ENCODE results near the gene CD37. TPM values are rescaled to one million over a fixed set of nuclear protein-coding genes. Genes with fewer than 3 reads are reported as not detected.

The CD37 gene
- total and polyA plus RNA-seq, 5 experiments from 2014 or later, result 148 to 337 (median 192) TPM

GRCh38 chr19:49356382-49356781 is 21.2 kb downstream of the CD37 start:
- Mint-ChIP-seq H3K4me3 (peak overlapping the region in 1 of 10 donors; percentile 6), H3K9me3 (no peaks in the 10 kb centered on the region), H3K4me1 (peaks cover 19 to 31% (median 22%) of the 10 kb centered on the region in 4 donors)

GRCh38 chr19:49357186-49357585 is 22.0 kb downstream of the CD37 start:
- peaks cover 4 to 40% (median 11%) of the 10 kb centered on the region in 5 donors for H3K27me3 Mint-ChIP-seq
- POLR2A ChIA-PET, result interaction anchor here (0.6 to 1.0 kb wide), 2 partner anchors 9 to 10 kb away, joined by 3 to 9 read pairs; no protein-coding TSS in a partner anchor
- ATAC-seq, result no peak
- H3K9me3 Mint-ChIP-seq, result no peaks in the 10 kb centered on the region
- no peak overlapping the region for H3K4me3 Mint-ChIP-seq
- no peak for DNase-seq
- peaks cover 19 to 31% (median 27%) of the 10 kb centered on the region in 4 donors for H3K4me1 Mint-ChIP-seq
- H3K27ac Mint-ChIP-seq, result no peak overlapping the region
- no peaks in the 10 kb centered on the region for H3K36me3 Mint-ChIP-seq

More at GRCh38 chr19:49356382-49356781, 21.2 kb downstream of the CD37 start:
- no peak for ATAC-seq
- no peaks in the 10 kb centered on the region for H3K36me3 Mint-ChIP-seq
- no peak for DNase-seq
- H3K27ac Mint-ChIP-seq, result no peak overlapping the region
- peaks cover 4 to 40% (median 11%) of the 10 kb centered on the region in 5 donors for H3K27me3 Mint-ChIP-seq
- POLR2A ChIA-PET, result interaction anchor here (0.6 kb wide), 1 partner anchor 18 kb away, joined by 3 read pairs; no protein-coding TSS in a partner anchor

DNA sequence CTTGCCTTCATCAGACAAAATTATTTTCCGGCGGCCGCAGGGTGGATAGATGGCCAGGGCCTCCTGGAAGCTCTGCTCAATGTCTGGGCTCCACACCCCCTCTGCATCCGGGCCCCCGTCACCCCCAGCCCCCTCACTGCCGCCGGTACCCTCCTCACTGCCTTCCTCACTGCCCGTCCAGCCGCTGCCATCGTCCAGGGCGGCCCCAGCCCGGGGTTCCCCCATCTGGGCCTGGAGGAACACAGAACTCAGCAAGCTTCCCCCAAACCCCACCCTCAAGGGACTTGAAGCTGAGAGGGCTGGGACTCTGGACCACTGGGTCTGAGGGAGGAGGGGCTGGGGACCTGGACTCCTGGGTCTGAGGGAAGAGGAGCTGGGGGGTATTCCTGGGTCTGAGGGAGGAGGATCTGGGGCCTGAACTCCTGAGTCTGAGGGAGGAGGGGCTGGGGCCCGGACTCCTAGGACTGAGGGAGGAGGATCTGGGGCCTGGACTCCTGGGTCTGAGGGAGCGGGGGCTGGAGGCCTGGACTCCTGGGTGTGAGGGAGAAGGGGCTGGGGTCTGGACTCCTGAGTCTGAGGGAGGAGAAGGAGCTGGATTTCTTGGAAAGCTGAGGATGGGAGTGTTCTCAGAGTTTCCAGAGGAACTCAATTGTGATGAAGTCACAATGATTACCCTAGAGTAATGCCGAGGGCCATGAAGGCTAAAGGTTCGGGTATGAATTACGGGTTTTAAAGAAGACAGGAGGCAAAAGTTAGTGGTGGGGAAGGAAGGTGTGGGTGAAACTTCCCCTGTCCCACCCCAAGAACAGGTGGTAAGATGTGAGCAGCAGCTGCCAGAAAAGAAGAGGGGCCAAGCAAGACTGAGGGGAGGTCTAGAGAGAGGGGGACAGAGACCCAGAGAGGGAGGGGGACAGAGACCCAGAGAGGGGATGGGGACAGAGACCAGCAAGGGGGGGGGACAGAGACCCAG is 24.9 kb downstream of the CD37 start:
- Mint-ChIP-seq H3K4me1 (peaks cover 15 to 34% (median 30%) of the 10 kb centered on the region in 4 donors), H3K36me3 (no peaks in the 10 kb centered on the region), H3K27me3 (peaks cover 4 to 31% (median 10%) of the 10 kb centered on the region in 5 donors), H3K4me3 (peak overlapping the region in 8 of 10 donors; percentile 25 to 73 (median 46)), H3K9me3 (no peaks in the 10 kb centered on the region), H3K27ac (peak overlapping the region in 6 of 10 donors; percentile 17 to 77 (median 55))
- ATAC-seq, result peak in 1 of 2 donors; percentile 15
- POLR2A ChIA-PET, result interaction anchor here (1.3 kb wide), 1 partner anchor 10 kb away, joined by 3 read pairs; no protein-coding TSS in a partner anchor
- DNase-seq, result no peak

- Mint-ChIP-seq H3K4me1 (peaks cover under 1 to 25% (median 20%) of the 10 kb centered on the region in 4 donors), H3K9me3 (no peaks in the 10 kb centered on the region), H3K36me3 (no peaks in the 10 kb centered on the region), H3K27ac (peak overlapping the region in 2 of 10 donors; percentile 4 to 60), H3K4me3 (peak overlapping the region in 9 of 10 donors; percentile 4 to 77 (median 61)), H3K27me3 (peaks cover 0 to 29% (median 8%) of the 10 kb centered on the region in 5 donors)
- ATAC-seq (peak in 1 of 2 donors; percentile 2), DNase-seq (peak in 1 of 10 donors; percentile 13)
- POLR2A ChIA-PET, result interaction anchor here (0.6 kb wide), 1 partner anchor 105 kb away, joined by 3 read pairs; no protein-coding TSS in a partner anchor
Measured at GRCh38 chr19:49361438-49362047, 26.3 kb downstream of the CD37 start.

GRCh38 chr19:49362048-49362928 is 27.1 kb downstream of the CD37 start, which contains the start of gene TEAD2:
Gene TEAD2, minus strand, starts transcription at chr19:49362416. Its CDS starts 2,341 bp downstream, at chr19:49360075.
- peak in 2 of 10 donors; percentile 27 to 33 for DNase-seq

DNA sequence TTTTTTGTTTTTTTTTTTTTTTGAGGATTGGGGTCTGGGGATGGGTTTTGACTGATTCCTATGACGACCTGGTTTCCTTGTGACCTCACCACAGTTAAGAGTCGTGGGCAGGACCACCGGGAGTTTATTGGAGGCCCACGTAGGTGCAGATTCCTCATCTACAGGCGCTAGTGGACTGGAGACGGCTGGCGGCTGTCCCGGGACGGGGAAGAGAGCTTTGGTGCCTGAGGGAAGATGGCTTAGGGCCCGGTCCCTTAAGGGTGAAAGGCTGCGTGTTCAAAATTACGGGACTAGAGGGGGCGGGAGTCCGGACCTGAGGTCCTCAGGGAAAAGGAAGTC is 27.7 kb downstream of the CD37 start:
- ATAC-seq (peak; percentile 24 to 51), DNase-seq (peak in 7 of 10 donors; percentile 13 to 50 (median 39))
- H3K4me1 Mint-ChIP-seq, result peaks cover 0 to 22% (median 15%) of the 10 kb centered on the region in 4 donors
- no peaks in the 10 kb centered on the region for H3K36me3 Mint-ChIP-seq
- no peak overlapping the region for H3K4me3 Mint-ChIP-seq
- H3K27me3 Mint-ChIP-seq, result peaks cover 0 to 31% (median 3%) of the 10 kb centered on the region in 5 donors
- H3K9me3 Mint-ChIP-seq, result no peaks in the 10 kb centered on the region
- POLR2A ChIA-PET, result interaction anchor here (0.7 kb wide), 1 partner anchor 277 kb away, joined by 4 read pairs; no protein-coding TSS in a partner anchor
- no peak overlapping the region for H3K27ac Mint-ChIP-seq

More at GRCh38 chr19:49362048-49362928, 27.1 kb downstream of the CD37 start, which contains the start of gene TEAD2:
- Mint-ChIP-seq H3K9me3 (no peaks in the 10 kb centered on the region), H3K4me3 (peak within 1 kb of the TSS in 9 of 10 donors; percentile 4 to 77 (median 61)), H3K27me3 (peaks cover 0 to 28% (median 3%) of the 10 kb centered on the region in 5 donors), H3K36me3 (no peaks in the 10 kb centered on the region), H3K4me1 (peaks cover 0 to 22% (median 17%) of the 10 kb centered on the region in 4 donors), H3K27ac (peak within 1 kb of the TSS in 3 of 10 donors; percentile 4 to 60 (median 44))
- POLR2A ChIA-PET, result interaction anchor here (0.6 to 0.7 kb wide), 2 partner anchors 104 to 278 kb away, joined by 3 to 4 read pairs; no protein-coding TSS in a partner anchor
- peak; percentile 47 to 52 for ATAC-seq

GRCh38 chr19:49363268-49364082 is 28.3 kb downstream of the CD37 start, which contains the start of gene DKKL1:
Gene DKKL1, plus strand, starts transcription at chr19:49363877. Its CDS starts 122 bp downstream, at chr19:49363999.
- Mint-ChIP-seq H3K9me3 (no peaks in the 10 kb centered on the region), H3K4me1 (peaks cover 0 to 22% (median 15%) of the 10 kb centered on the region in 4 donors), H3K36me3 (no peaks in the 10 kb centered on the region), H3K27me3 (peaks cover 0 to 31% (median 3%) of the 10 kb centered on the region in 5 donors), H3K4me3 (peak within 1 kb of the TSS in 4 of 10 donors; percentile 22 to 48 (median 32)), H3K27ac (peak within 1 kb of the TSS in 1 of 10 donors; percentile 56)
- ATAC-seq (peak; percentile 63 to 81), DNase-seq (peak; percentile 39 to 77 (median 64))
- POLR2A ChIA-PET, result interaction anchor here (0.7 kb wide), 1 partner anchor 277 kb away, joined by 4 read pairs; no protein-coding TSS in a partner anchor

DNA sequence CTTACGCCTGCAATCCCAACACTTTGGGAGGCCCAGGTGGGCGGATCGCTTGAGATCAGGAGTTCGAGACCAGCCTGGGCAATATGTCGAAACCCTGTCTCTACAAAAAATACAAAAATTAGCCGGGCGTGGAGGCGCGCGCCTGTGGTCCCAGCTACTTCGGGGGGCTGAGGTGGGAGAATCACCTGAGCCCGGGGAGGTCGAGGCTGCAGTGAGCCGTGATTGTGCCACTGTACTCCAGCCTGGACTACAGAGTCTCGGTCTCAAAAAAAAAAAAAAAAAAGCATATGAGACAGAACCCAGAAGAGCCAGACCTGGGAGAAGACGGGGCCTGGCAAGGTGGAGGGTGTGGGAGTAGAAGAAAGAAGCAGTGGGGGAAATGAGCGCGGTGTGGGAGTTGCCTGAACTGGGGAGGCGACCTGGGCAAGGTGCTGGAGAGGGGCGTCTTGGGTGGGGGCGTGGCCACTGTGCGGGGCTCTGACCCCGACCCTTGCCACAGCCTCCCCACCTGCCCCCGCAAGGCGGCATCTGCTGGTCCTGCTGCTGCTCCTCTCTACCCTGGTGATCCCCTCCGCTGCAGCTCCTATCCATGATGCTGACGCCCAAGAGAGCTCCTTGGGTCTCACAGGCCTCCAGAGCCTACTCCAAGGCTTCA is 29.0 kb downstream of the CD37 start:
- no peak for ATAC-seq
- Mint-ChIP-seq H3K27me3 (peaks cover 0 to 32% (median 3%) of the 10 kb centered on the region in 5 donors), H3K27ac (peak overlapping the region in 1 of 10 donors; percentile 56), H3K4me1 (peaks cover 0 to 22% (median 15%) of the 10 kb centered on the region in 4 donors), H3K4me3 (peak overlapping the region in 2 of 10 donors; percentile 22 to 29), H3K9me3 (peaks cover 0 to 7% (median 2%) of the 10 kb centered on the region in 9 donors), H3K36me3 (peaks cover 0 to under 1% (median 0%) of the 10 kb centered on the region in 3 donors)
- DNase-seq, result no peak
- POLR2A ChIA-PET, result no interaction called here

GRCh38 chr19:49366110-49366509 is 30.9 kb downstream of the CD37 start:
- H3K27me3 Mint-ChIP-seq, result peaks cover 0 to 31% (median 6%) of the 10 kb centered on the region in 5 donors
- POLR2A ChIA-PET, result interaction anchor here (0.7 to 1.2 kb wide), 2 partner anchors 59 to 81 kb away, joined by 3 to 4 read pairs; partner anchors contain the start of gene GFY
- H3K9me3 Mint-ChIP-seq, result peaks cover 0 to 14% (median 8%) of the 10 kb centered on the region in 9 donors
- ATAC-seq (no peak), DNase-seq (no peak)
- H3K4me1 Mint-ChIP-seq, result peaks cover 0 to 12% (median 8%) of the 10 kb centered on the region in 4 donors
- H3K36me3 Mint-ChIP-seq, result peaks cover 0 to 9% (median 0%) of the 10 kb centered on the region in 3 donors
- peak overlapping the region in 1 of 10 donors; percentile 15 for H3K4me3 Mint-ChIP-seq
- H3K27ac Mint-ChIP-seq, result no peak overlapping the region
